Activated CD4-positive, alpha-beta T cell treated with anti-CD3 and anti-CD28 coated beads, Interleukin-2, amount 10 ng/mL, durations not matched to agents 24 days and 14 days (primary cell): ENCODE results near the gene ZBP1. TPM values are rescaled to one million over a fixed set of nuclear protein-coding genes. Genes with fewer than 3 reads are reported as not detected.

Source experiments
- DNase-seq: peaks from one replicate; pipeline ENCODE4 v3.0.0; 2022
- H3K27ac Mint-ChIP-seq: one replicate; pipeline ENCODE4 v1.8.0; 2022; ENCODE audit warnings: mild to moderate bottlenecking, mixed read lengths
- H3K27me3 Mint-ChIP-seq: one replicate; pipeline ENCODE4 v1.8.0; 2022; ENCODE audit warnings: mixed read lengths
- H3K36me3 Mint-ChIP-seq: one replicate; pipeline ENCODE4 v1.8.0; 2022; ENCODE audit warnings: low read depth, mild to moderate bottlenecking, mixed read lengths
- H3K4me1 Mint-ChIP-seq: one replicate; pipeline ENCODE4 v1.8.0; 2021; ENCODE audit warnings: mixed read lengths
- H3K4me3 Mint-ChIP-seq: one replicate; pipeline ENCODE4 v1.8.0; 2022; ENCODE audit warnings: mild to moderate bottlenecking, moderate library complexity, mixed read lengths
- H3K9me3 Mint-ChIP-seq: one replicate; pipeline ENCODE4 v1.8.0; 2021; ENCODE audit warnings: mixed read lengths
- intact Hi-C: fragments of 100-400 bp; cut with micrococcal nuclease; formaldehyde crosslinking; loops from one replicate; pipeline ENCODE4 v1.15.1; 2023
- total RNA-seq: library from RNA; stranded (reverse); gene quantifications from 2 replicates; pipeline ENCODE4 v1.2.3, GENCODE V29; 2022

Gene ZBP1
- total RNA-seq, 1 donor from 2014 or later: 0.51 TPM

DNA sequence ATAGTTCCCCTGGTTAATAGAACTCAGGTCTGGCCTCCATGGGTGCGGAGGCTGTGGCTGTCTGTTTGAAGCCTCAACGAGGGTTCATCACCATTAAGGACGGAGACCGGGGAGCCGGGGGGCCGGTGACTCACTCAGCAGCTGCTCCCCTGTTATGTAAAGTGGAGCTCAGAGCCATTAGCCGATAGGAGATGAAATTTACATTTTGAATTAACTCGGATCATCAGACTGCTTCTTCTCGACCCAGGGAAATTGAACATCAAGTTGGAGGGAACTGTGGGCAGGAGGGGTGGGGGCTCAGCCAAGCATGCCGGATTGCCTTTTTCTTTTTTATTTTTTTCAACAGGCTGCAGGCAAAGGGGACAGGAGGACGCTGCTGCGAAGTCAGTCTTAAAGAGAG lies 47.0 kb downstream of the ZBP1 start:
- Mint-ChIP-seq H3K36me3 (no peaks in the 10 kb centered on the region), H3K9me3 (no peaks in the 10 kb centered on the region), H3K27me3 (peaks cover 4% of the 10 kb centered on the region), H3K4me3 (no peak overlapping the region), H3K27ac (no peak overlapping the region), H3K4me1 (no peaks in the 10 kb centered on the region)
- no peak for DNase-seq
- intact Hi-C loops: no loop called here

GRCh38 chr20:57571782-57572416 lies 48.3 kb downstream of the ZBP1 start:
- Mint-ChIP-seq H3K27ac (no peak overlapping the region), H3K9me3 (no peaks in the 10 kb centered on the region), H3K36me3 (no peaks in the 10 kb centered on the region), H3K4me3 (no peak overlapping the region), H3K27me3 (peaks cover 4% of the 10 kb centered on the region), H3K4me1 (no peaks in the 10 kb centered on the region)
- intact Hi-C loops: no loop called here
- DNase-seq: no peak

- intact Hi-C loops: no loop called here
- Mint-ChIP-seq H3K4me1 (no peaks in the 10 kb centered on the region), H3K36me3 (no peaks in the 10 kb centered on the region), H3K27ac (no peak overlapping the region), H3K9me3 (no peaks in the 10 kb centered on the region), H3K4me3 (no peak overlapping the region), H3K27me3 (peaks cover 4% of the 10 kb centered on the region)
- no peak for DNase-seq
These were observed 49.3 kb downstream of the ZBP1 start for GRCh38 chr20:57570920-57571319.

GRCh38 chr20:57570145-57570850 lies 49.9 kb downstream of the ZBP1 start:
- no peaks in the 10 kb centered on the region for H3K4me1 Mint-ChIP-seq
- intact Hi-C loops: no loop called here

GRCh38 chr20:57568960-57569359 lies 51.3 kb downstream of the ZBP1 start:
- Mint-ChIP-seq H3K36me3 (no peaks in the 10 kb centered on the region), H3K4me1 (no peaks in the 10 kb centered on the region), H3K4me3 (no peak overlapping the region), H3K27ac (no peak overlapping the region), H3K9me3 (no peaks in the 10 kb centered on the region), H3K27me3 (peaks cover 2% of the 10 kb centered on the region)
- DNase-seq: no peak
- intact Hi-C loops: no loop called here

More at GRCh38 chr20:57570145-57570850, 49.9 kb downstream of the ZBP1 start:
- peaks cover 4% of the 10 kb centered on the region for H3K27me3 Mint-ChIP-seq
- H3K4me3 Mint-ChIP-seq: no peak overlapping the region
- H3K27ac Mint-ChIP-seq: no peak overlapping the region
- H3K9me3 Mint-ChIP-seq: no peaks in the 10 kb centered on the region
- no peaks in the 10 kb centered on the region for H3K36me3 Mint-ChIP-seq
- no peak for DNase-seq

- Mint-ChIP-seq H3K27me3 (peaks cover 2% of the 10 kb centered on the region), H3K27ac (no peak overlapping the region), H3K9me3 (no peaks in the 10 kb centered on the region), H3K36me3 (no peaks in the 10 kb centered on the region), H3K4me1 (no peaks in the 10 kb centered on the region), H3K4me3 (no peak overlapping the region)
- DNase-seq: no peak
- intact Hi-C loops: no loop called here
These were observed 51.9 kb downstream of the ZBP1 start for GRCh38 chr20:57568088-57568896.

- Mint-ChIP-seq H3K36me3 (no peaks in the 10 kb centered on the region), H3K27me3 (no peaks in the 10 kb centered on the region), H3K4me3 (no peak overlapping the region), H3K27ac (no peak overlapping the region), H3K4me1 (no peaks in the 10 kb centered on the region), H3K9me3 (no peaks in the 10 kb centered on the region)
- DNase-seq: no peak
- intact Hi-C loops: no loop called here
These were observed 52.7 kb downstream of the ZBP1 start for GRCh38 chr20:57567471-57568079.

GRCh38 chr20:57566803-57567459 lies 53.3 kb downstream of the ZBP1 start:
- Mint-ChIP-seq H3K4me3 (no peak overlapping the region), H3K27ac (no peak overlapping the region), H3K36me3 (no peaks in the 10 kb centered on the region), H3K27me3 (no peaks in the 10 kb centered on the region), H3K9me3 (no peaks in the 10 kb centered on the region), H3K4me1 (no peaks in the 10 kb centered on the region)
- intact Hi-C loops: no loop called here
- no peak for DNase-seq

- DNase-seq: no peak
- Mint-ChIP-seq H3K4me3 (no peak overlapping the region), H3K27ac (no peak overlapping the region), H3K36me3 (no peaks in the 10 kb centered on the region), H3K27me3 (no peaks in the 10 kb centered on the region), H3K9me3 (no peaks in the 10 kb centered on the region), H3K4me1 (no peaks in the 10 kb centered on the region)
- intact Hi-C loops: no loop called here
These were observed 53.8 kb downstream of the ZBP1 start for GRCh38 chr20:57566399-57566798.

DNA sequence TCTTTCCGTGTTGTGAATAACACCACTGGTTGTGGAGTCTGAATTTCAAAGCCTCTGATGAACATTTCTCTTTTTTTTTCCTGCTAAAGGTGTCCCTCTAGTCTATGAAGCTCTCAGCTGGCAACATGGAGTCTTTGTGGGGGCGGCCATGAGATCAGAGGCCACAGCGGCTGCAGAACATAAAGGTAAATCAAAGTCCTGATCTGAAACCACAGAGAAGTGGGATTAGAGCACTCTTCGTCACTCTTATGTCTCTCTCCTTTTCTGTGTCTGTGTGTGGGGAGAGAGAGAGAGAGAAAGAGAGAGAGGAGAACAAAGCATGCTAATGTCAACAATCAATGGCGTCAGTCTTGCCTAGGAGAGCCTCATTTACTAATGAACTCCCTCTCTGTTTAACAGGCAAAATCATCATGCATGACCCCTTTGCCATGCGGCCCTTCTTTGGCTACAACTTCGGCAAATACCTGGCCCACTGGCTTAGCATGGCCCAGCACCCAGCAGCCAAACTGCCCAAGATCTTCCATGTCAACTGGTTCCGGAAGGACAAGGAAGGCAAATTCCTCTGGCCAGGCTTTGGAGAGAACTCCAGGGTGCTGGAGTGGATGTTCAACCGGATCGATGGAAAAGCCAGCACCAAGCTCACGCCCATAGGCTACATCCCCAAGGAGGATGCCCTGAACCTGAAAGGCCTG lies 55.1 kb downstream of the ZBP1 start:
- DNase-seq: no peak
- Mint-ChIP-seq H3K27me3 (no peaks in the 10 kb centered on the region), H3K36me3 (no peaks in the 10 kb centered on the region), H3K4me3 (no peak overlapping the region), H3K9me3 (no peaks in the 10 kb centered on the region), H3K27ac (no peak overlapping the region), H3K4me1 (no peaks in the 10 kb centered on the region)
- intact Hi-C loops: no loop called here

DNA sequence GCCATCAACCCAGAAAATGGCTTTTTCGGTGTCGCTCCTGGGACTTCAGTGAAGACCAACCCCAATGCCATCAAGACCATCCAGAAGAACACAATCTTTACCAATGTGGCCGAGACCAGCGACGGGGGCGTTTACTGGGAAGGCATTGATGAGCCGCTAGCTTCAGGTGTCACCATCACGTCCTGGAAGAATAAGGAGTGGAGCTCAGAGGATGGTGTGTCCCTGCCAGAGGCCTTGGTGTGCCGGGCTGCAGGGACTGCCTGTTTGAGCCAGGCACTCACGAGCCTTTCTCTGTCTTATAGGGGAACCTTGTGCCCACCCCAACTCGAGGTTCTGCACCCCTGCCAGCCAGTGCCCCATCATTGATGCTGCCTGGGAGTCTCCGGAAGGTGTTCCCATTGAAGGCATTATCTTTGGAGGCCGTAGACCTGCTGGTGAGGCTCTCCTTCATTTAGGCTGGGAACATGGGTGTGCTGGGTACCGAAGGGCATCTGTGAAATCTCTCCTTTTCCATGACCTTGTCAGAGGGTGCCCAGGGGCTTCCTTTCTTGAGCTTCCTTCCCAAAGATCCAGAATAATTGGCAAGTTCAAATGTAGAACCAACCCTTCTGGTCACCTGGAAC lies 55.9 kb downstream of the ZBP1 start:
- Mint-ChIP-seq H3K4me3 (no peak overlapping the region), H3K36me3 (no peaks in the 10 kb centered on the region), H3K27me3 (no peaks in the 10 kb centered on the region), H3K4me1 (no peaks in the 10 kb centered on the region), H3K9me3 (no peaks in the 10 kb centered on the region), H3K27ac (no peak overlapping the region)
- DNase-seq: no peak
- intact Hi-C loops: no loop called here

- no peaks in the 10 kb centered on the region for H3K9me3 Mint-ChIP-seq
- H3K27me3 Mint-ChIP-seq: no peaks in the 10 kb centered on the region
- no peaks in the 10 kb centered on the region for H3K36me3 Mint-ChIP-seq
- no peak overlapping the region for H3K27ac Mint-ChIP-seq
- no peak for DNase-seq
- H3K4me3 Mint-ChIP-seq: no peak overlapping the region
- intact Hi-C loops: no loop called here
- no peaks in the 10 kb centered on the region for H3K4me1 Mint-ChIP-seq
These were observed 56.7 kb downstream of the ZBP1 start for GRCh38 chr20:57563522-57563921.
